ENCODE data around the gene CACNG8.

Gene CACNG8

DNA sequence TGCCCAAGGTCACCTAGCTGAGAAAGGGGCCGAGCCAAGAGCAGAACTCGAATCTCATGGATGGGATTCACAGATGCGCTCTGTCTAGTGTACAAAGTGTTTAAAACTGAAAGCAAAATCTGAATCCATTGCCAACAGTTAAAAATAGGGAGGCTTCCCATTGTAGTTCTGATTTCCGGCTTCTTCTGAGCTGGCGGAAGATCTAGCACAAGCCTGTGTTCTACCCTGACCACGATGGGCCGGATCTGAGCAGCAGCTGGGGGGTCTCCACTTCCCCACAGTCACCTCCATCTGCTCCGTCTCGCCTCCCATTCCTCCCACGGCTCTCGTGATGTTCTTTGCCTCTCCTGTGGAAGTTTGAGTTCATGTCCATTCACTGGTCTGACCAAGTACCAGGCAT is 2.4 kb downstream of the CACNG8 start:
- TF ChIP-seq ZNF565 (CRISPR knock-in tag; conservative IDR thresholded peaks at IDR 0.05; ENCODE audit: low read depth) (no peak), ZFP30 (CRISPR knock-in tag; IDR thresholded peaks at IDR 0.05) (no peak), TCF4 (CRISPR knock-in tag; IDR thresholded peaks at IDR 0.05; ENCODE audit: borderline replicate concordance) (no peak), RARB (CRISPR knock-in tag; IDR thresholded peaks at IDR 0.05) (no peak), PPARA (CRISPR knock-in tag; IDR thresholded peaks at IDR 0.05; ENCODE audit: borderline replicate concordance) (no peak)
- TF ChIP-seq, protein P1, sequence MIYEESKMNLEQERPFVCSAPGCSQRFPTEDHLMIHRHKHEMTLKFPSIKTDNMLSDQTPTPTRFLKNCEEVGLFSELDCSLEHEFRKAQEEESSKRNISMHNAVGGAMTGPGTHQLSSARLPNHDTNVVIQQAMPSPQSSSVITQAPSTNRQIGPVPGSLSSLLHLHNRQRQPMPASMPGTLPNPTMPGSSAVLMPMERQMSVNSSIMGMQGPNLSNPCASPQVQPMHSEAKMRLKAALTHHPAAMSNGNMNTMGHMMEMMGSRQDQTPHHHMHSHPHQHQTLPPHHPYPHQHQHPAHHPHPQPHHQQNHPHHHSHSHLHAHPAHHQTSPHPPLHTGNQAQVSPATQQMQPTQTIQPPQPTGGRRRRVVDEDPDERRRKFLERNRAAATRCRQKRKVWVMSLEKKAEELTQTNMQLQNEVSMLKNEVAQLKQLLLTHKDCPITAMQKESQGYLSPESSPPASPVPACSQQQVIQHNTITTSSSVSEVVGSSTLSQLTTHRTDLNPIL (CRISPR knock-in tag; IDR thresholded peaks at IDR 0.05; ENCODE audit: low read depth) = no peak
- TF ChIP-seq, protein P2, sequence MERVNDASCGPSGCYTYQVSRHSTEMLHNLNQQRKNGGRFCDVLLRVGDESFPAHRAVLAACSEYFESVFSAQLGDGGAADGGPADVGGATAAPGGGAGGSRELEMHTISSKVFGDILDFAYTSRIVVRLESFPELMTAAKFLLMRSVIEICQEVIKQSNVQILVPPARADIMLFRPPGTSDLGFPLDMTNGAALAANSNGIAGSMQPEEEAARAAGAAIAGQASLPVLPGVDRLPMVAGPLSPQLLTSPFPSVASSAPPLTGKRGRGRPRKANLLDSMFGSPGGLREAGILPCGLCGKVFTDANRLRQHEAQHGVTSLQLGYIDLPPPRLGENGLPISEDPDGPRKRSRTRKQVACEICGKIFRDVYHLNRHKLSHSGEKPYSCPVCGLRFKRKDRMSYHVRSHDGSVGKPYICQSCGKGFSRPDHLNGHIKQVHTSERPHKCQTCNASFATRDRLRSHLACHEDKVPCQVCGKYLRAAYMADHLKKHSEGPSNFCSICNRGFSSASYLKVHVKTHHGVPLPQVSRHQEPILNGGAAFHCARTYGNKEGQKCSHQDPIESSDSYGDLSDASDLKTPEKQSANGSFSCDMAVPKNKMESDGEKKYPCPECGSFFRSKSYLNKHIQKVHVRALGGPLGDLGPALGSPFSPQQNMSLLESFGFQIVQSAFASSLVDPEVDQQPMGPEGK (CRISPR knock-in tag; IDR thresholded peaks at IDR 0.05; ENCODE audit: borderline replicate concordance) = no peak
- ATAC-seq = no peak

DNA sequence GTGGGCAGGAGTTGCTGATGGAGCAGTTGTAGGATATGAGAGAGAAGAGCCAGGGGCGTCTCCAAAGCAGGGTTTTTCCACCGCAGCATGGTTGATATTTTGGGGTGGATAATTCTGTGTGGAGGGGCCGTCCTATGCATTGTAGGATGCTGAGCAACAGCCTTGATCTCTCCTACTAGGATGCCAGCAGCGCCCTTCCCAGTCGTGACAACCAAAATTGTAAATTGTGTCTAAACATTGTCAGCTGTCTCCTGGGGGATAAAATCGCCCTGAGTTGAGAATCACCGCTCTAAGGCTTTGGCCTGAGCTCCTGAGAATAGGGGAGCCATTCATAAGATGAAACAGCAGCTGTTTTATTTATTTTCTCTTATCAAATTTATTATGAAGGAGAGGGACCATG is 4.2 kb downstream of the CACNG8 start:
- ATAC-seq = no peak
- no peak for TF ChIP-seq SNAI2 (CRISPR knock-in tag; IDR thresholded peaks at IDR 0.05)
- TF ChIP-seq OSR1 (CRISPR knock-in tag; IDR thresholded peaks at IDR 0.05) = no peak
- TF ChIP-seq PPARA (CRISPR knock-in tag; IDR thresholded peaks at IDR 0.05; ENCODE audit: borderline replicate concordance) = no peak
- TF ChIP-seq BACH2 (CRISPR knock-in tag; IDR thresholded peaks at IDR 0.05; ENCODE audit: borderline replicate concordance) = no peak
- no peak for TF ChIP-seq ZFP3 (CRISPR knock-in tag; IDR thresholded peaks at IDR 0.05)
- TF ChIP-seq, protein P2 (CRISPR knock-in tag; IDR thresholded peaks at IDR 0.05; ENCODE audit: borderline replicate concordance) = no peak
- no peak for TF ChIP-seq ZNF8 (CRISPR knock-in tag; IDR thresholded peaks at IDR 0.05)
- TF ChIP-seq ZC3H10 (CRISPR knock-in tag; IDR thresholded peaks at IDR 0.05) = no peak
- TF ChIP-seq, protein P3, sequence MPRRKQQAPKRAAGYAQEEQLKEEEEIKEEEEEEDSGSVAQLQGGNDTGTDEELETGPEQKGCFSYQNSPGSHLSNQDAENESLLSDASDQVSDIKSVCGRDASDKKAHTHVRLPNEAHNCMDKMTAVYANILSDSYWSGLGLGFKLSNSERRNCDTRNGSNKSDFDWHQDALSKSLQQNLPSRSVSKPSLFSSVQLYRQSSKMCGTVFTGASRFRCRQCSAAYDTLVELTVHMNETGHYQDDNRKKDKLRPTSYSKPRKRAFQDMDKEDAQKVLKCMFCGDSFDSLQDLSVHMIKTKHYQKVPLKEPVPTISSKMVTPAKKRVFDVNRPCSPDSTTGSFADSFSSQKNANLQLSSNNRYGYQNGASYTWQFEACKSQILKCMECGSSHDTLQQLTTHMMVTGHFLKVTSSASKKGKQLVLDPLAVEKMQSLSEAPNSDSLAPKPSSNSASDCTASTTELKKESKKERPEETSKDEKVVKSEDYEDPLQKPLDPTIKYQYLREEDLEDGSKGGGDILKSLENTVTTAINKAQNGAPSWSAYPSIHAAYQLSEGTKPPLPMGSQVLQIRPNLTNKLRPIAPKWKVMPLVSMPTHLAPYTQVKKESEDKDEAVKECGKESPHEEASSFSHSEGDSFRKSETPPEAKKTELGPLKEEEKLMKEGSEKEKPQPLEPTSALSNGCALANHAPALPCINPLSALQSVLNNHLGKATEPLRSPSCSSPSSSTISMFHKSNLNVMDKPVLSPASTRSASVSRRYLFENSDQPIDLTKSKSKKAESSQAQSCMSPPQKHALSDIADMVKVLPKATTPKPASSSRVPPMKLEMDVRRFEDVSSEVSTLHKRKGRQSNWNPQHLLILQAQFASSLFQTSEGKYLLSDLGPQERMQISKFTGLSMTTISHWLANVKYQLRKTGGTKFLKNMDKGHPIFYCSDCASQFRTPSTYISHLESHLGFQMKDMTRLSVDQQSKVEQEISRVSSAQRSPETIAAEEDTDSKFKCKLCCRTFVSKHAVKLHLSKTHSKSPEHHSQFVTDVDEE (CRISPR knock-in tag; IDR thresholded peaks at IDR 0.05) = no peak
- no peak for TF ChIP-seq TCF4 (CRISPR knock-in tag; IDR thresholded peaks at IDR 0.05; ENCODE audit: borderline replicate concordance)
- TF ChIP-seq ISL1 (CRISPR knock-in tag; IDR thresholded peaks at IDR 0.05) = no peak
- TF ChIP-seq, protein P4, sequence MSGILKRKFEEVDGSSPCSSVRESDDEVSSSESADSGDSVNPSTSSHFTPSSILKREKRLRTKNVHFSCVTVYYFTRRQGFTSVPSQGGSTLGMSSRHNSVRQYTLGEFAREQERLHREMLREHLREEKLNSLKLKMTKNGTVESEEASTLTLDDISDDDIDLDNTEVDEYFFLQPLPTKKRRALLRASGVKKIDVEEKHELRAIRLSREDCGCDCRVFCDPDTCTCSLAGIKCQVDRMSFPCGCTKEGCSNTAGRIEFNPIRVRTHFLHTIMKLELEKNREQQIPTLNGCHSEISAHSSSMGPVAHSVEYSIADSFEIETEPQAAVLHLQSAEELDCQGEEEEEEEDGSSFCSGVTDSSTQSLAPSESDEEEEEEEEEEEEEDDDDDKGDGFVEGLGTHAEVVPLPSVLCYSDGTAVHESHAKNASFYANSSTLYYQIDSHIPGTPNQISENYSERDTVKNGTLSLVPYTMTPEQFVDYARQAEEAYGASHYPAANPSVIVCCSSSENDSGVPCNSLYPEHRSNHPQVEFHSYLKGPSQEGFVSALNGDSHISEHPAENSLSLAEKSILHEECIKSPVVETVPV (CRISPR knock-in tag; IDR thresholded peaks at IDR 0.05) = no peak
- no peak for TF ChIP-seq TOX (CRISPR knock-in tag; IDR thresholded peaks at IDR 0.05; ENCODE audit: borderline replicate concordance)
- no peak for TF ChIP-seq ZFP30 (CRISPR knock-in tag; IDR thresholded peaks at IDR 0.05)
- TF ChIP-seq, protein P5, sequence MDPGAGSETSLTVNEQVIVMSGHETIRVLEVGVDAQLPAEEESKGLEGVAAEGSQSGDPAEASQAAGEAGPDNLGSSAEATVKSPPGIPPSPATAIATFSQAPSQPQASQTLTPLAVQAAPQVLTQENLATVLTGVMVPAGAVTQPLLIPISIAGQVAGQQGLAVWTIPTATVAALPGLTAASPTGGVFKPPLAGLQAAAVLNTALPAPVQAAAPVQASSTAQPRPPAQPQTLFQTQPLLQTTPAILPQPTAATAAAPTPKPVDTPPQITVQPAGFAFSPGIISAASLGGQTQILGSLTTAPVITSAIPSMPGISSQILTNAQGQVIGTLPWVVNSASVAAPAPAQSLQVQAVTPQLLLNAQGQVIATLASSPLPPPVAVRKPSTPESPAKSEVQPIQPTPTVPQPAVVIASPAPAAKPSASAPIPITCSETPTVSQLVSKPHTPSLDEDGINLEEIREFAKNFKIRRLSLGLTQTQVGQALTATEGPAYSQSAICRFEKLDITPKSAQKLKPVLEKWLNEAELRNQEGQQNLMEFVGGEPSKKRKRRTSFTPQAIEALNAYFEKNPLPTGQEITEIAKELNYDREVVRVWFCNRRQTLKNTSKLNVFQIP (CRISPR knock-in tag; IDR thresholded peaks at IDR 0.05; ENCODE audit: borderline replicate concordance, low read depth) = no peak
- TF ChIP-seq ARNTL (CRISPR knock-in tag; IDR thresholded peaks at IDR 0.05; ENCODE audit: borderline replicate concordance, low read depth) = no peak

DNA sequence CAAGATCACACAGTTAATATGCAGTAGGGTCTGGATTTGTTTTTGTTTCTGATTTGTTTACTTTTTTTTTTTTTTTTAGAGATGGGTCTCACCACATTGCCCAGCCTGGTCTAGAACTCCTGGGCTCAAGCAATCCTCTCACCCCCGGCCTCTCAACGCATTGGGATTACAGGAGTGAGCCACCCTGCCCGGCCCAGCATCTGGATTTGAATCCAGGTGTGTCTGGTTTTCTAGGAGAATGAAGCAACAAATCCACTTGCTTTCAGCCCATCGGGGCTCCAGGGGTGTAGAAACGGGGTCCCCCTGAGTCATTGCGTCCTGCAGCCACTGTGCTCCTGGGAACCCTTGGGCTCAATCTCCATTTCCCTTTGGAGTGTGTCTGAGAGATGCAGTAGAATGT is 6.6 kb downstream of the CACNG8 start:
- ATAC-seq = no peak
- TF ChIP-seq, protein P5 (CRISPR knock-in tag; IDR thresholded peaks at IDR 0.05; ENCODE audit: borderline replicate concordance, low read depth) = no peak
- TF ChIP-seq ZNF70 (CRISPR knock-in tag; IDR thresholded peaks at IDR 0.05) (no peak), TCF4 (CRISPR knock-in tag; IDR thresholded peaks at IDR 0.05; ENCODE audit: borderline replicate concordance) (no peak), ISL1 (CRISPR knock-in tag; IDR thresholded peaks at IDR 0.05) (no peak)
- TF ChIP-seq, protein P1 (CRISPR knock-in tag; IDR thresholded peaks at IDR 0.05; ENCODE audit: low read depth) = no peak
- TF ChIP-seq, protein P3 (CRISPR knock-in tag; IDR thresholded peaks at IDR 0.05) = no peak

Data from SK-N-SH treated with all-trans-retinoic acid at 6 μM for 48 hours (cell line).